Right atrium auricular region (tissue), 2 donors: ENCODE results near the gene GBX1. TPM values are rescaled to one million over a fixed set of nuclear protein-coding genes. Genes with fewer than 3 reads are reported as not detected.

ENCODE experiments used
- DNase-seq: peaks from one replicate; pipeline ENCODE4 v3.0.0-alpha.2; 2019; ENCODE audit warnings: low spot score
- H3K27ac ChIP-seq, 2 donors: fragments of 200-600 bp; sonication (generic); 1 replicate in 1 of 2; 2 replicates in 1 of 2; pipeline ENCODE4 v1.5.1; 2016 to 2019
- H3K27me3 ChIP-seq, 2 donors: fragments of 200-600 bp; sonication (generic); one replicate each; pipeline versions ENCODE4 v1.5.1 to v1.6.0; 2017 to 2019
- H3K36me3 ChIP-seq: fragments of 200-600 bp; sonication (generic); one replicate; pipeline ENCODE4 v1.5.1; 2016
- H3K4me1 ChIP-seq, 2 donors: fragments of 200-600 bp; sonication (generic); one replicate each; pipeline versions ENCODE4 v1.5.1 to v1.6.0; 2017 to 2019
- H3K4me3 ChIP-seq, 2 donors: fragments of 200-600 bp; sonication (generic); 1 replicate in 1 of 2; 2 replicates in 1 of 2; pipeline ENCODE4 v1.5.1; 2017 to 2019; ENCODE audit warnings: mild to moderate bottlenecking in 1 of 2, moderate library complexity in 1 of 2
- H3K9me3 ChIP-seq, 2 donors: fragments of 200-600 bp; sonication (generic); one replicate each; pipeline ENCODE4 v1.5.1; 2019
- total RNA-seq, 2 donors: library from RNA; depleted of rRNA; stranded (reverse); fragments of >200 nt; gene quantifications; one replicate each; pipeline ENCODE4 v1.1.0, GENCODE V29; 2016
- TF ChIP-seq, protein P1 (sequence below), 2 donors: fragments of 200-600 bp; sonication (generic); IDR thresholded peaks; one replicate each; pipeline ENCODE4 v1.5.1; 2019; ENCODE audit warnings: antibody characterized with exemption in 2 of 2

GBX1 gene
- total RNA-seq, 2 donors from 2014 or later: not detected

DNA sequence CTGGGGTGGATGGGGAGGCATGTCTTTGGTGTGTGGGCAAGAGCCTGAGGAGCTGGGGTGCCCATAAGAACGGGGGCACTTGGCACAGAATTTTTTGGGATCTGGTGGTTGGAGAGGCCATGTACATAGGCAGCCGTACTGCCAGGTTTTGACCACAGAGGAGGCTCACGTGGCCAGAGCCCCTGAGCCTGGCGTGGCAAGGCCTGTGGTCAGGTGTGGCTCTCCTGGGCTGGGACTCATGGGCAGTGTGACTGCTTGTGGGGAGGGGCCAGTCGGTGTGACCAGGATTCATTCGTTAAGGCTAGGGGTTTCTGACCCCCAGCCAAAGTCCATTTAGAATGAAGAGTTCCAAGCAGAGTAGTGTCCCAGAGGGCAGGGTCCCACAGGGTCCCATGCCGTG is 43.0 kb downstream of the GBX1 start:
- no peak for DNase-seq
- H3K36me3 ChIP-seq: peaks cover 49% of the 10 kb centered on the region
- H3K4me1 ChIP-seq: peaks cover 0 to 9% of the 10 kb centered on the region in 2 donors
- H3K27me3 ChIP-seq: no peaks in the 10 kb centered on the region
- H3K4me3 ChIP-seq: no peak overlapping the region
- H3K27ac ChIP-seq: no peak overlapping the region
- TF ChIP-seq, protein P1, sequence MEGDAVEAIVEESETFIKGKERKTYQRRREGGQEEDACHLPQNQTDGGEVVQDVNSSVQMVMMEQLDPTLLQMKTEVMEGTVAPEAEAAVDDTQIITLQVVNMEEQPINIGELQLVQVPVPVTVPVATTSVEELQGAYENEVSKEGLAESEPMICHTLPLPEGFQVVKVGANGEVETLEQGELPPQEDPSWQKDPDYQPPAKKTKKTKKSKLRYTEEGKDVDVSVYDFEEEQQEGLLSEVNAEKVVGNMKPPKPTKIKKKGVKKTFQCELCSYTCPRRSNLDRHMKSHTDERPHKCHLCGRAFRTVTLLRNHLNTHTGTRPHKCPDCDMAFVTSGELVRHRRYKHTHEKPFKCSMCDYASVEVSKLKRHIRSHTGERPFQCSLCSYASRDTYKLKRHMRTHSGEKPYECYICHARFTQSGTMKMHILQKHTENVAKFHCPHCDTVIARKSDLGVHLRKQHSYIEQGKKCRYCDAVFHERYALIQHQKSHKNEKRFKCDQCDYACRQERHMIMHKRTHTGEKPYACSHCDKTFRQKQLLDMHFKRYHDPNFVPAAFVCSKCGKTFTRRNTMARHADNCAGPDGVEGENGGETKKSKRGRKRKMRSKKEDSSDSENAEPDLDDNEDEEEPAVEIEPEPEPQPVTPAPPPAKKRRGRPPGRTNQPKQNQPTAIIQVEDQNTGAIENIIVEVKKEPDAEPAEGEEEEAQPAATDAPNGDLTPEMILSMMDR (IDR thresholded peaks at IDR 0.05): no peak
- no peaks in the 10 kb centered on the region for H3K9me3 ChIP-seq

GRCh38 chr7:151123822-151124464 is 43.6 kb downstream of the GBX1 start:
- no peak overlapping the region for H3K4me3 ChIP-seq
- H3K27me3 ChIP-seq: no peaks in the 10 kb centered on the region
- peaks cover 49% of the 10 kb centered on the region for H3K36me3 ChIP-seq
- no peak overlapping the region for H3K27ac ChIP-seq
- peak; percentile 79 for DNase-seq
- H3K9me3 ChIP-seq: no peaks in the 10 kb centered on the region
- TF ChIP-seq, protein P1 (IDR thresholded peaks at IDR 0.05): peak; percentile 92 to 98
- H3K4me1 ChIP-seq: peaks cover 0 to 9% of the 10 kb centered on the region in 2 donors

DNA sequence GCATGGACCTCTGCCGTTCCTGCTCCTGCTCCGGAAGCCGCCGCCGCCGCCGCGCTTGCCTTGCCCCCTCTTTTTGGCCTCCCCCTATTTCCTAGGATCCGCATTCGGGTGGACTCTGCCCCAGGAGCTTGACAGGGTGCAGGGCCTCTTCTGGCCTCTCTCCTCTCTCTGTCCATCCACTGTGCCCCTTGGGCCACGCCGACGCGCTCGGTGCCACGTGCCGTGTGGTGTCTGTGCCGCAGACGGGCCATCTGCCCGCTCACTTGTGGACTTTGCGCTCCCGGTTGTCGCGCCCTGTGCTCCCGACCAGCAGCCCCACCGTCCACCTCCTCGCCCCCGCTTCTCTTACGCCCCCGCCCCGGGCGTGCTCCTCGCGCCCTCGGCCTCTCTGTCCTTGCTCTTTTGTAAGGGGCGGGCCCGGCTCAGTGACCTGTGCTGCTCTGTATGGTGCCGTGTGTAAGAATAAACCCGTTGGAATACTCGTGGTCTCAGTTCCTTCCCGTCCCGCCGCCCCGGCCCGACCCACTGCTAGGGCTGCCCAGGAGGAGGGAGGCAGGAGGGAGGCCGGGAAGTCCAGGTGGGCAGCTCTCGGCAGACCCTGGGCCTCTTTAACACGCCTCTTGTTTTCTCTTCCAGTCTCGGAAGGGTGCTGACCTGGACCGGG is 44.2 kb downstream of the GBX1 start:
- H3K4me3 ChIP-seq: no peak overlapping the region
- H3K4me1 ChIP-seq: peaks cover 0 to 9% of the 10 kb centered on the region in 2 donors
- no peaks in the 10 kb centered on the region for H3K27me3 ChIP-seq
- no peak overlapping the region for H3K27ac ChIP-seq
- no peaks in the 10 kb centered on the region for H3K9me3 ChIP-seq
- no peak for DNase-seq
- TF ChIP-seq, protein P1 (IDR thresholded peaks at IDR 0.05): no peak
- peaks cover 49% of the 10 kb centered on the region for H3K36me3 ChIP-seq

- DNase-seq: no peak
- no peaks in the 10 kb centered on the region for H3K27me3 ChIP-seq
- H3K27ac ChIP-seq: no peak overlapping the region
- TF ChIP-seq, protein P1 (IDR thresholded peaks at IDR 0.05): no peak
- no peak overlapping the region for H3K4me3 ChIP-seq
- H3K9me3 ChIP-seq: no peaks in the 10 kb centered on the region
- H3K36me3 ChIP-seq: peaks cover 50% of the 10 kb centered on the region
- H3K4me1 ChIP-seq: peaks cover 0 to 9% of the 10 kb centered on the region in 2 donors
These were observed 44.7 kb downstream of the GBX1 start for GRCh38 chr7:151122796-151123157.

DNA sequence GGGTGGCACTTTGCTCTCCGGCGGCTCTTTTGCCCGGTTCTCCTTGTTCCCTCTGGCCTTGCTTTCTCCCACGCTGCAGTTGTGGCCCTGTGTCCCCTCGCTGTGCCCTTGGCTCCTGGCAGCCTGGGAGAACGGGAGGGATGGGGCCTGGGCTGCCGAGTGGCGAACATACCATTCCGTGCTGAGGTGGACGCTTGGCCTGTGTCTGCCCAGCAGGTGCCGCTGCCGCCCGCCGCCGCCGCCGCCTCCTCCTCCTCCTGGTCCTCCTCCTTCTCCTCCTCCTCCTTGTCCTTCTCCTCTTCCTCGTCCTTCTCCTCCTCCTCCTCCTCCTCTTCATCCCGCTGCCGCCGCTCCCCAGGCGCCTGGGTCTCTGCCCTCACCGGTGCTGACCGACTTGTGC is 45.2 kb downstream of the GBX1 start:
- H3K27ac ChIP-seq: no peak overlapping the region
- peaks cover 0 to 9% of the 10 kb centered on the region in 2 donors for H3K4me1 ChIP-seq
- no peak overlapping the region for H3K4me3 ChIP-seq
- TF ChIP-seq, protein P1 (IDR thresholded peaks at IDR 0.05): peak in 1 of 2 donors; percentile 34
- H3K27me3 ChIP-seq: no peaks in the 10 kb centered on the region
- peaks cover 51% of the 10 kb centered on the region for H3K36me3 ChIP-seq
- H3K9me3 ChIP-seq: no peaks in the 10 kb centered on the region
- DNase-seq: no peak
